WI38 (cell line): Measurements from ENCODE around the gene HIGD1B.
"Not testable (repeated sequence)": the region's sequence is repeated elsewhere in the genome, so short reads cannot be mapped to it uniquely, and the experiment has no call there.

Experiments
- H3K4me3 ChIP-seq: 2 replicates; pipeline ENCODE4 v1.5.1; 2011; ENCODE audit warnings: low read depth, mild to moderate bottlenecking, control low read depth, low read length
- TF ChIP-seq, protein P1 (sequence below): IDR thresholded peaks from 2 replicates; pipeline ENCODE4 v1.5.1; 2012; ENCODE audit warnings: low read depth, mild to moderate bottlenecking, control low read depth, low read length

HIGD1B gene

GRCh38 chr17:44812263-44812662, 35.4 kb upstream of the HIGD1B start:
- H3K4me3 ChIP-seq = no peak overlapping the region
- TF ChIP-seq, protein P1, sequence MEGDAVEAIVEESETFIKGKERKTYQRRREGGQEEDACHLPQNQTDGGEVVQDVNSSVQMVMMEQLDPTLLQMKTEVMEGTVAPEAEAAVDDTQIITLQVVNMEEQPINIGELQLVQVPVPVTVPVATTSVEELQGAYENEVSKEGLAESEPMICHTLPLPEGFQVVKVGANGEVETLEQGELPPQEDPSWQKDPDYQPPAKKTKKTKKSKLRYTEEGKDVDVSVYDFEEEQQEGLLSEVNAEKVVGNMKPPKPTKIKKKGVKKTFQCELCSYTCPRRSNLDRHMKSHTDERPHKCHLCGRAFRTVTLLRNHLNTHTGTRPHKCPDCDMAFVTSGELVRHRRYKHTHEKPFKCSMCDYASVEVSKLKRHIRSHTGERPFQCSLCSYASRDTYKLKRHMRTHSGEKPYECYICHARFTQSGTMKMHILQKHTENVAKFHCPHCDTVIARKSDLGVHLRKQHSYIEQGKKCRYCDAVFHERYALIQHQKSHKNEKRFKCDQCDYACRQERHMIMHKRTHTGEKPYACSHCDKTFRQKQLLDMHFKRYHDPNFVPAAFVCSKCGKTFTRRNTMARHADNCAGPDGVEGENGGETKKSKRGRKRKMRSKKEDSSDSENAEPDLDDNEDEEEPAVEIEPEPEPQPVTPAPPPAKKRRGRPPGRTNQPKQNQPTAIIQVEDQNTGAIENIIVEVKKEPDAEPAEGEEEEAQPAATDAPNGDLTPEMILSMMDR = no peak

GRCh38 chr17:44818508-44818907, 29.2 kb upstream of the HIGD1B start:
- not testable (repeated sequence) for H3K4me3 ChIP-seq

GRCh38 chr17:44820631-44821212, 27.0 kb upstream of the HIGD1B start:
- no peak overlapping the region for H3K4me3 ChIP-seq
- TF ChIP-seq, protein P1 = no peak

DNA sequence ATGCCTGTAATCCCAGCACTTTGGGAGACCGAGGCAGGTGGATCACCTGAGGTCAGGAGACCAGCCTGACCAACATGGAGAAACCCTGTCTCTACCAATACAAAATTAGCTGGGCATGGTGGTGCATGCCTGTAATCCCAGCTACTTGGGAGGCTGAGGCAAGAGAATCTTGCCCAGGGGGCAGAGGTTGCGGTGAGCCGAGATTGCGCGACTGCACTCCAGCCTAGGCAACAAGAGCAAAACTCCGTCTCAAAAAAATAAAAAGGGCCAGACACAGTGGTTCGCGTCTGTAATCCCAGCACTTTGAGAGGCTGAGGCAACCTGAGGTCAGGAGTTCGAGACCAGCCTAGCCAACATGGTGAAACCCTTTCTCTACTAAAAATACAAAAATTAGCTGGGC, 22.4 kb upstream of the HIGD1B start:
- not testable (repeated sequence) for H3K4me3 ChIP-seq

GRCh38 chr17:44826123-44826790, 21.4 kb upstream of the HIGD1B start:
- no peak overlapping the region for H3K4me3 ChIP-seq
- TF ChIP-seq, protein P1 = no peak

GRCh38 chr17:44827863-44828262, 19.8 kb upstream of the HIGD1B start:
- TF ChIP-seq, protein P1 = no peak
- peak overlapping the region; percentile 89 for H3K4me3 ChIP-seq

DNA sequence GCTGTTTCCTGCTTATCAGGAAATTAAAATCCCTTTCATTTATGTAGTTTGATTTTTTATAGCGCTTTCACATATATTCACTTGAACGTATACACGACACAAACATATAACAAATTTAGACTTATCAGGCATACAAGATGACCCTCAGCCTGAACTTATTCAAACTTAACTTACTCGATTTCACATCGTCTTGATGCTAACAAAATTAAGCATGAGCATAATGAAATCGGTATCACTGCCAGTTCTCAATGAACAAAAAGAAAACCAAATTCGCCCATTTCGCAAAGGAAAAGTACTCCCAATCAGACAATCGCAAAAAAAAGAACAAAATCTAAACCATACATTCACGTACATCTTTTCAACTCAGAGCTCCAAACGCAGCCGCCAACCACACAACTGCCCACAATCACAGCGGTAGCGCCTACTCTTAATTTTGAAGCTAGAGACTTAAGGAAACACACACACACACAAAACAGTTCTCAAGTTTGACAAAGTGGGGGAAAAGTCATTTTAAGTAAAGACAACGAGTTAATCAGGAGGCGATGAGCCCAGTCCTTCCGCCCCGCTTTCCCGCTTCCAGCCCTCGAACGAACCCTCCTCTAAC, 18.7 kb upstream of the HIGD1B start:
- peak overlapping the region; percentile 89 for H3K4me3 ChIP-seq

More for the DNA sequence above, 18.7 kb upstream of the HIGD1B start:
- TF ChIP-seq, protein P1 = no peak
